Activated CD4-positive, alpha-beta T cell treated with anti-CD3 and anti-CD28 coated beads for 48 hours (primary cell): ENCODE data around the gene ABHD16B.

Source experiments
- DNase-seq: peaks from one replicate; pipeline ENCODE4 v3.0.0-alpha.2; 2020

ABHD16B gene

GRCh38 chr20:63861365-63861934 is at the start of gene ABHD16B:
ABHD16B (plus strand) TSS chr20:63861498; CDS start chr20:63861541, 43 bp downstream.
- DNase-seq, result no peak

- no peak for DNase-seq
Observed at GRCh38 chr20:63814891-63815614, 46.2 kb upstream of the ABHD16B start.

DNA sequence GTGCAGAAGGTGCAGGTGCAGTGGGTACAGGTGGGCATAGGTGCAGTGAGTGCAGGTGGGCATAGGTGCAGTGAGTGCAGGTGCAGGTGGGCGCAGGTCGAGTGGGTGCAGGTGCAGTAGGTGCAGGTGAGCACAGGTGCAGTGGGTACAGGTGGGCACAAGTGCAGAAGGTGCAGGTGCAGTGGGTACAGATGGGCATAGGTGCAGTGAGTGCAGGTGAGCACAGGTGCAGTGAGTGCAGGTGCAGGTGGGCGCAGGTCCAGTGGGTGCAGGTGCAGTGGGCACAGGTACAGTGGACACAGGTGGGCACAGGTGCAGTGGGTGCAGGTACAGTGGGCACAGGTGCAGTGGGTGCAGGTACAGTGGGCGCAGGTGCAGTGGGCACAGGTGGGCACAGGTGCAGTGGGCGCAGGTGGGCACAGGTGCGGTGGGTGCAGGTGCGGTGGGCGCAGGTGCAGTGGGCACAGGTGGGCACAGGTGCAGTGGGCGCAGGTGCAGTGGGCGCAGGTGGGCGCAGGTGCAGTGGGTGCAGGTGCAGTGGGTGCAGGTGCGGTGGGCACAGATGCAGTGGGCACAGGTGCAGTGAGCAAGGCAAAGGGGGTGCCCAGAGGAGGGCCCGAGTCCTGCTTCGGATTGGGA is 45.6 kb upstream of the ABHD16B start:
- no peak for DNase-seq

GRCh38 chr20:63819224-63819921 is 41.9 kb upstream of the ABHD16B start:
- no peak for DNase-seq

GRCh38 chr20:63821811-63822210 is 39.5 kb upstream of the ABHD16B start:
- DNase-seq, result no peak

DNA sequence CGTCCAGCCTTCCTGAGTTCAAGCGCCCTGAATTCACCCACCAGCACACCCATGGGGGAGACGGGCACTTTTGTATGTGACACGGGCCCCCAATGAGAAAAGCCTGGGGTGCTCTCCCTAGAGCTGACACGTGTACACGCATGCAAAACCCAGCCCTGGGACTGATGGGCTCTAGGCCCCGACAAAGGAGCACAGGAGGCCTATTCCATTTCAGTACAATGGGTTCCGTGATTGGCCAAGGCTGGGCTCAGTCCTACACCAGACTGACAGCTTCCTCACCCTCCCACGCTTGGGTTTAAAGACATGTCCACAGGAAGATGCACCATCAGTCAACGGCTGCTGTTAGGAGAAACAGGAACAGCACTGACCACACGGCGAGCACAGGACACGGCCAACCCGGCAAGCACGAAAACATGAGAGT is 39.0 kb upstream of the ABHD16B start:
- DNase-seq, result no peak

DNA sequence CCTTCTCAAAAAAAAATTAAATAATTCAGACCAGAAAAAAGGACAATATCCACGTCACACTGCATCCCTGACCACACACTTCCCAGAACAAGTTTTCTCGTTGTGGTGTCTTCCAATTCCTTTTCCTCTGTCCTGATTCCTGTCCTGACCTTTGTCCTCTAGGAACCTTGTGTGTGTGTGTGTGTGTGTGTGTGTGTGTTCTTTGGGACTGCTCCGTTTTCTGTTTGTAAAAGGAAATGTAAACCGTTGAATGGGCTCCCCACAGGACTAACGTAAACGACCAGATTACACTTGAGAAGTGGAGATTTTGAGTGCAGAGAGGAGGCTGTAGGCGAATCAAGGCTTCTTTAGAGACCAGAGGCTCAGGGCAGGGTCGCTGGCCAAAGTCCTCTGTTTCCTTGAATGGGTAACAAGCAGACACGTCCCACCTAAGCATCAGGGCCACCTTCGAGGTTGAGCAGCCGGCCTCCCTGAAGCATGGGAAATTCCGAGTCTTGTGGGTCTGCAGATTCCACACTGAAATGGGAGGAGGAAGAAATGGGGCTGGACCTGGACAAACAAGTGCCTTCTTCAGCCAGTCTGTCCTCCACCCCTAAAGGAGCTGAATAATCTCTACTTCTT is 37.5 kb upstream of the ABHD16B start:
- no peak for DNase-seq

- DNase-seq, result no peak
Observed at GRCh38 chr20:63825331-63826118, 35.8 kb upstream of the ABHD16B start.

DNA sequence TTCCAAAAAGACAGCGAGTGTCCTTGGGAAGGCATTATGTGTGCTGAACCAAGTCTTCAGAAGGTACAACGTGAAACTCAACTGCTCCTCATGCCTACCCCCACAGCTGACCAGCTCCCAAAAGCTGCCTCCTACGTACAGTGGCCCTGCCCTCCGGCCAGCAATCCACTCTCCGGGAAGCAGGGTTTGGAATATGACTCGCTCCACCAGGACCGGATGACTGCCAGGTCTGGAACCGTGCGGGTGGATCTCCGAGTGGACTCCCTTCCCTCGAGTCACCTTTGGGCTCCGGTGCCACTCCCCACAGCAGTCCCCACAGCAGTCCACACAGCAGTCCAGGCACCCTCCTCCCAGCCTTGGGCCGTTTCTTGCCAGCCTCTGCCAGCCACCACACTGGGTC is 34.5 kb upstream of the ABHD16B start:
- DNase-seq, result no peak

- no peak for DNase-seq
Observed at GRCh38 chr20:63828124-63828523, 33.2 kb upstream of the ABHD16B start.

GRCh38 chr20:63828545-63828944 is 32.8 kb upstream of the ABHD16B start:
- DNase-seq, result no peak

DNA sequence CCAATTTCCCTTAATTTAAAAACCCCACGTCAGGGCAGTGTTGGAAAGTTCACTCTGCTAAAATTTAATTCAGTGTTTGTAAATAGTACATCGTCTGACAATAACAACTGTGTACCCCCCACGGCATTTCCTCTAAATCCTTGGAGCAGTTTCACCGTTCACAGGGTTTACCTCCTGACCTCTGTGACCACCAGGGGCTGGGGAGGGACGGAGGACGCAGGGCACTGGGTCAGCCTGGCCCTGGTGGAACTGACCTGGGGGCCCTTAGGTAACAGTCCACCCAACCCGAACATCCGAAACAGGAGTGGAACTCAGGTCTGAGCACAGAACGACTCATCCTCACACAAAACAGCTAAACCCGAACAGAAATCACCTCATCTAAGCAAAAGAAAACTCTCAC is 32.3 kb upstream of the ABHD16B start:
- no peak for DNase-seq

GRCh38 chr20:63829603-63829944 is 31.7 kb upstream of the ABHD16B start:
- no peak for DNase-seq

DNA sequence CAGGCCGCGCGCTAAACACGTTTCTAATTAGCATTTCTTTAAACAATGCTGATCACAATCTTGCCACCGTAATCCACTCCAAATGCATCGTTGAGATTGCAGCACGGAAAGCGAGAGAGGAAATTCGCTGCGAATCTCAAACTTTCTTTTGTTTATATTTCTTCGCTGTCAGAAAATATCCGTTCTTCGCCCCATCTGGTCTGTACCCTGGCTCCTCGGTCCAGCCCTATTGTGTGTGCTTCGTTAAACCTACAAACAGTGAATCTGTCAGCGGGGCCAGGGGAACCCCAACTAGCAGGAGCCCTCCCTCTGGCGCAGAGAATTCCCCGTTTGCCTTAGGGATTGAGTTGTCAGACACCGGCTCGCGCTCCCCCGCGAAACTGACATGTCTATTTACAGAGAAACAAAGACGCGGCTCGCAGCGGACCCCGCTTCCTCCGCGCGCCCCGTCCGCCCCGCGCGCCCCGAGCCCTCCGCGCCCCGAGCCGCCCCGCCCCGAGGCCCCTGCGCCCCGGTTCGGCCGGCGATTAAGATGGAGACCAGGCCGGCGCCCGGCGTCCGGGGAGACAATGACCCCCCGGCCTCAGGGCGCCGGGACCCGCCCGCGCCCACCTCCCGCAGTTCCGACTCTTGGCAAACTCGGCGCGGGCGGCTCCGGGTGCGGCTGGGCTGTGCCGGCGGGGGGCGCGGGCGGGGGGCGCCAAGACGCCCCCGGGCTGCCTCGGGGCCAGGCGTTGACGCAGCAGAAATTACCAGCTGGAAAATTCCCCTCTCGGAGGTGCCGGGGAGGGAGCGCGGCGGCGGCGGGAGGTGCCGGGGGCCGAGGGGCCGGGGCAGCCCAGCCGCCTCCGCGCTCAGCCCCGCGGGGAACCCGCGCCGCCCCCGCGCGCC is 31.1 kb upstream of the ABHD16B start:
- no peak for DNase-seq

DNA sequence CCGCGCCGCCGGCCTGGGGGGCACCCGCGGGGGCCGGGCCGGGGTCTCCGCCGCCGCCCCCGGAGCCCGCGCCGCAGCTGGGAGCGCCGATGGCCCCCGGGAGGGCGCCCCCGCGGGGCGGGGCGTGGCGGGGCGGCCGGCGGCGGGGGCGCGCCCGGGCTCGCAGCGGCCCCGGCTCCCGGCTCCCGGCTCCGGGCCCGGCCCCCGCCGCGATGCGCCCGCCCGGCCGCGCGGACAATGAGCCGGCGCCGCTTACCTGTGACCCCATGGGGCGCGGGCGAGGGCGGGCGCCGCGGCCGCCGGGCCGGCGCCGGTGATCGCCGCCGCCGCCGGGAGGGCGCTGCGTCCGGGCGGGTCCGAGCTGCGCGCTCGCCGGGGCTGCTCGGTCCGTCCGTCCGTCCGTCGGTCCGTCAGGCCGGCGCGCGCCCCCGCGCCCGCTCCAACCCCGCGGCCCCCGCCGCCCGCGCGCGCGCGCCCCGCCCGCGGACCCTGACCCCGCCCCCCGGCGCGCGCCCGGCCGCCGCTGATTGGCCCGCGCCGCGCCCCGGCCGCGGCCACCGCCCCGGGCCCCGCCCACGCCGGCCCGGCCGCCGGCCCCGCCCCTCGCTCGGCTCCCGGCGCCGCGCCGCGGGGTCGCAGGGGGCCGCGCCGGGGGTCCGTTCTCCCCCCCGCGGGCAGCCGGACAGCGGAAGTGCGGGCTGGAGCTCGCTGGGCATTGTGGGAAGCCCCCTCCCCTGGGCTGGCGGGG is 30.3 kb upstream of the ABHD16B start, which contains the start of gene ZBTB46:
Gene ZBTB46, minus strand, starts transcription at position 424 of the 748 bp plus-strand sequence. CDS start 40,507 bp downstream, outside the sequence.
- no peak for DNase-seq

GRCh38 chr20:63831646-63831992 is 29.7 kb upstream of the ABHD16B start:
- DNase-seq, result no peak

- DNase-seq, result no peak
Observed at GRCh38 chr20:63831993-63832686, 29.2 kb upstream of the ABHD16B start.

DNA sequence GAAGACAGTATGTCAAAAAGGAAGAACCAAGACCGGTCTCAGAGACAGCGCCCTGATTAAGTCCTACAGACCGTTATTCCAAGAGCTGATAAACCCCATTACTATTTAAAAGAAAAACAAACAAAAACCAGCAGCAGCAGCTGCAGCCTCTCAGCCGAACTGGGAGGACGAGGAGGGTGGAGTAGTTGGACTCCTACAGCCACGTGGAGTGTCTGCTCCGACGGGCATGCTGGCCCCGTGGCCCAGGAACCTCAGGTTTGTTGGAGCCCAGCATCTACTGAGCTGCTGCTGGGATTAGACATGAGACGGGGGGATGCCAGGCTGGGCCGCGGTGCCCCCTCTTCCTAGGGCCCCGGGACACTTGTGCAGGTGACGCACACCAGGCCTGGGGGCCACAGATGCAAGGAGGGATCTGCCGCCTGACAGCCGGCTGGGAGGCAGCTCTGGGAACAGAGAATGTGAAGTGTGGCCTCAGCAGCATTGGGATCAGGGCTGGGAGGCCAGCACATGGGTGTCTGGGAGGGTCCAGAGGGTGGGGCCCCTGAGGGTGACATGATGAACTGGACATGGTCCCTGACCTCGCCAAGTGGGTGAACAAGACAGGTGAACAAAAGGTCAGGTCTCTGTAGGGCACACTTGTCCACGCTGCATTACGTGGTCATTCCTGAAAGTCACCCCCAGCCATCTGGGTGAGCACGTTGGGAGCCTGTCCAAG is 27.4 kb upstream of the ABHD16B start:
- no peak for DNase-seq

- no peak for DNase-seq
Observed at GRCh38 chr20:63834491-63834880, 26.8 kb upstream of the ABHD16B start.
